SK-N-SH treated with all-trans-retinoic acid at 6 μM for 48 hours (cell line): Measurements from ENCODE around the gene FZD2.

Experiments
- BACH2 ChIP-seq: fragments of 250-450 bp; sonication (Bioruptor Pico); IDR thresholded peaks from 2 replicates; pipeline ENCODE4 v1.9.0; 2021; ENCODE audit warnings: mild to moderate bottlenecking, borderline replicate concordance
- OSR1 ChIP-seq: fragments of 250-450 bp; sonication (Bioruptor Pico); IDR thresholded peaks from 2 replicates; pipeline ENCODE4 v1.8.0; 2022; ENCODE audit warnings: moderate library complexity, mild to moderate bottlenecking, inconsistent platforms
- ZFP3 ChIP-seq: fragments of 250-450 bp; sonication (Bioruptor Pico); IDR thresholded peaks from 2 replicates; pipeline ENCODE4 v1.5.0; 2020; ENCODE audit warnings: mild to moderate bottlenecking, moderate library complexity
- ZFP30 ChIP-seq: fragments of 450-650 bp; formaldehyde crosslinking; IDR thresholded peaks from 2 replicates; pipeline ENCODE4 v1.5.0; 2022; ENCODE audit warnings: mild to moderate bottlenecking, moderate library complexity
- ZNF8 ChIP-seq: fragments of 450-650 bp; formaldehyde crosslinking; IDR thresholded peaks from 2 replicates; pipeline ENCODE4 v1.5.0; 2020; ENCODE audit warnings: mild to moderate bottlenecking, moderate library complexity
- TF ChIP-seq, protein P1 (sequence below): fragments of 250-450 bp; sonication (Bioruptor Pico); IDR thresholded peaks from 2 replicates; pipeline ENCODE4 v1.8.0; 2020; ENCODE audit warnings: mild to moderate bottlenecking, moderate library complexity, borderline replicate concordance

DNA sequence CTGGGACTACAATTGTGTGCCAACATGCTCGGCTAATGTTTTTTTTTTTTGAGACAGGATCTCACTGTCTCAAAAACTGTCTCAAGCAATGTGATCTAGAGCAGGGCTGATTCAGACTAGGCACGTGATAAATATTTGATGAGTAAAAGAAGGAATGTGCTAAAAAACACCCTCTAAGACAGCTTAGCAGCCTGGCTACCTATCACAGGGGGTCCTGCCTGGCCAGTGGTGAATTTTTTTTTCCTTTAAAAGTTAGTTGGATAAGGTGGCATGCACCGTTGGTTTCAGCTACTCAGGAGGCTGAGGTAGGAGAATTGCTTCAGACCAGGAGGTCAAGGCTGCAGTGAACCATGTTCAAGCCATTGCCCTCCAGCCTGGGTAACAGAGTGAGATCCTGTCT, 39.3 kb upstream of the FZD2 start:
- TF ChIP-seq, protein P1, sequence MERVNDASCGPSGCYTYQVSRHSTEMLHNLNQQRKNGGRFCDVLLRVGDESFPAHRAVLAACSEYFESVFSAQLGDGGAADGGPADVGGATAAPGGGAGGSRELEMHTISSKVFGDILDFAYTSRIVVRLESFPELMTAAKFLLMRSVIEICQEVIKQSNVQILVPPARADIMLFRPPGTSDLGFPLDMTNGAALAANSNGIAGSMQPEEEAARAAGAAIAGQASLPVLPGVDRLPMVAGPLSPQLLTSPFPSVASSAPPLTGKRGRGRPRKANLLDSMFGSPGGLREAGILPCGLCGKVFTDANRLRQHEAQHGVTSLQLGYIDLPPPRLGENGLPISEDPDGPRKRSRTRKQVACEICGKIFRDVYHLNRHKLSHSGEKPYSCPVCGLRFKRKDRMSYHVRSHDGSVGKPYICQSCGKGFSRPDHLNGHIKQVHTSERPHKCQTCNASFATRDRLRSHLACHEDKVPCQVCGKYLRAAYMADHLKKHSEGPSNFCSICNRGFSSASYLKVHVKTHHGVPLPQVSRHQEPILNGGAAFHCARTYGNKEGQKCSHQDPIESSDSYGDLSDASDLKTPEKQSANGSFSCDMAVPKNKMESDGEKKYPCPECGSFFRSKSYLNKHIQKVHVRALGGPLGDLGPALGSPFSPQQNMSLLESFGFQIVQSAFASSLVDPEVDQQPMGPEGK (CRISPR knock-in tag) = no peak
- TF ChIP-seq ZFP3 (CRISPR knock-in tag) (no peak), OSR1 (no peak), ZNF8 (CRISPR knock-in tag) (no peak), BACH2 (CRISPR knock-in tag) (no peak), ZFP30 (no peak)
